ENCODE measurements around the gene SPACA9.

SPACA9 gene

DNA sequence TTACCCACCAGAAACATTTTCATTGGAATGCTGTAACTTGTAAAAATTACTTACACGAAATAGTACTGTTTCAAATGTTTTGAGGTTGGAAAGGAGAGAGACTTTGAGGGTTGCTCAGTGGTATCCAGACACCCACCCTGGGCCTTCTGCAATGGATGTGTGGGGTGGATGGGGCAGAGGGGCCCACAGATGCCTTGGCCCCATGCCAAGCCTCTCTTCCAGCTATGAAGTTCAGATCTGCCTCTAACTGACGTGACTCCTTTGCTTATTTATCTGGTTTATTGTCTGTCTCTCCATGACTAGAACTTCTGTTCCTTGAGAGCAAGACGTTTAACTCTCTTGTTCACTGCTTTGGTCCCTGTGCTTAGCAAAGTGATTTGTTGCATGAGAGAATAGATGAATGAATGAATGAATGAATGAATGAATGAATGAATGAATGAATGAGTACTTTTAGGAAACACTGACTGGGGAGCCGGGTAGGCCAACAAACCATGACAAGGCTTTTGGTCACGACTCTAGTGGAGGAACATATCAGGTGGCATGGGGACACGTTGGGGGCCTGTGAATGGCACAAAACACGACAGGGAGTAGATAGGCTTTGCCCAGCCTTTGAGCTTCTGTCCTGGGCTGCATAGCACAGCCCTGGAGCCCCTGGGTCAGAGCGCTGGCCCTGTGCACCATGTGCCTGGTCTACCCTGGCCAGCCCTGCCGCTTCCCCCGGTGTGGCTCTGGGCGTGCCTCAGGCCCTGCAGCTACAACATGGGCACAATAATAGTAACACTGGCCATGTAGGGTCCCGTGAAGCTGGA, 32.4 kb upstream of the SPACA9 start:
- Histone ChIP-seq H4K20me1 (ENCODE audit: insufficient read depth, low read length) (no peaks in the 10 kb centered on the region), H3K79me2 (ENCODE audit: low read length) (no peaks in the 10 kb centered on the region), H3K36me3 (replicated peaks; ENCODE audit: low read depth, low read length) (no peaks in the 10 kb centered on the region), H3K27ac (ENCODE audit: low read length) (no peak overlapping the region), H3K4me2 (ENCODE audit: low read length) (no peak overlapping the region), H3K4me1 (ENCODE audit: low read length) (peaks cover 20% of the 10 kb centered on the region), H2AFZ (ENCODE audit: low read depth, low read length) (no peak overlapping the region), H3K27me3 (ENCODE audit: low read depth, low read length) (no peaks in the 10 kb centered on the region), H3K9ac (ENCODE audit: low read length) (no peak overlapping the region), H3K9me3 (ENCODE audit: insufficient read depth, low read length) (no peaks in the 10 kb centered on the region), H3K4me3 (ENCODE audit: low read length) (no peak overlapping the region)
- TF ChIP-seq EZH2phosphoT487 (IDR thresholded peaks at IDR 0.05; ENCODE audit: low read depth) = no peak
- TF ChIP-seq, protein P1, sequence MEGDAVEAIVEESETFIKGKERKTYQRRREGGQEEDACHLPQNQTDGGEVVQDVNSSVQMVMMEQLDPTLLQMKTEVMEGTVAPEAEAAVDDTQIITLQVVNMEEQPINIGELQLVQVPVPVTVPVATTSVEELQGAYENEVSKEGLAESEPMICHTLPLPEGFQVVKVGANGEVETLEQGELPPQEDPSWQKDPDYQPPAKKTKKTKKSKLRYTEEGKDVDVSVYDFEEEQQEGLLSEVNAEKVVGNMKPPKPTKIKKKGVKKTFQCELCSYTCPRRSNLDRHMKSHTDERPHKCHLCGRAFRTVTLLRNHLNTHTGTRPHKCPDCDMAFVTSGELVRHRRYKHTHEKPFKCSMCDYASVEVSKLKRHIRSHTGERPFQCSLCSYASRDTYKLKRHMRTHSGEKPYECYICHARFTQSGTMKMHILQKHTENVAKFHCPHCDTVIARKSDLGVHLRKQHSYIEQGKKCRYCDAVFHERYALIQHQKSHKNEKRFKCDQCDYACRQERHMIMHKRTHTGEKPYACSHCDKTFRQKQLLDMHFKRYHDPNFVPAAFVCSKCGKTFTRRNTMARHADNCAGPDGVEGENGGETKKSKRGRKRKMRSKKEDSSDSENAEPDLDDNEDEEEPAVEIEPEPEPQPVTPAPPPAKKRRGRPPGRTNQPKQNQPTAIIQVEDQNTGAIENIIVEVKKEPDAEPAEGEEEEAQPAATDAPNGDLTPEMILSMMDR (IDR thresholded peaks at IDR 0.05; ENCODE audit: low read depth, low read length) = no peak

DNA sequence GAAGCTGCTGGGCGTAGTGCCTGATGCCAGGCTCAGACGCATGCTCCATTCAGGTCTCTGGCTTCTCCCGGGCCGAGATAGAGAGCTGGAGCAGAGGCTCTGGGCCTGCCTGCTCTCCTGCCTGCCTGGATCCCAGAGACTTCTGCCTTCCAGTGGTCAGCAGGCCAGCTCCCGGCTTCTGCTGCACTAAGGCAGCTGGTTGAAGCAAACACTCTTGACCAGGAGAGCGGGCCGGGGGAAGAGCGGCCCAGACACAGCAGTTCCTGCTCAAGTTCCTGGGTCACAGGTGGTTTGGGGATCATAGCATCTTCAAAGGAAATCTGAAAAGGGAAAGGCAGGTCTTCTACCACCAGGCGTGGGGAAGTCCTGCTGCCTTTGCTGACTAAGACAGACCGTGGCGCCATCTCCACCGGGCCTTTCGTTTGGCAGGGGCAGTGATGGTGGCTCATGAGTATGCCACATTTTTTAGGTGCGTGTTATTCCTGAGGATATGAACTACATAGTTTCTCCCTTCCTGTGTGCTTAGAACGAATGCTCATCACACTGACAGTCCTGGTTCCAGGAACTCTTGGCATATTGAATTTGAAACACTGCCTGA, 31.7 kb upstream of the SPACA9 start:
- H3K4me1 ChIP-seq (ENCODE audit: low read length) = peaks cover 21% of the 10 kb centered on the region
- no peaks in the 10 kb centered on the region for H4K20me1 ChIP-seq (ENCODE audit: insufficient read depth, low read length)
- no peaks in the 10 kb centered on the region for H3K9me3 ChIP-seq (ENCODE audit: insufficient read depth, low read length)
- no peak for TF ChIP-seq EZH2phosphoT487 (IDR thresholded peaks at IDR 0.05; ENCODE audit: low read depth)
- TF ChIP-seq, protein P1 (IDR thresholded peaks at IDR 0.05; ENCODE audit: low read depth, low read length) = no peak
- H3K79me2 ChIP-seq (ENCODE audit: low read length) = no peaks in the 10 kb centered on the region
- no peak overlapping the region for H3K4me3 ChIP-seq (ENCODE audit: low read length)
- H3K27ac ChIP-seq (ENCODE audit: low read length) = no peak overlapping the region
- H3K27me3 ChIP-seq (ENCODE audit: low read depth, low read length) = no peaks in the 10 kb centered on the region
- H2AFZ ChIP-seq (ENCODE audit: low read depth, low read length) = no peak overlapping the region
- H3K36me3 ChIP-seq (replicated peaks; ENCODE audit: low read depth, low read length) = no peaks in the 10 kb centered on the region
- H3K9ac ChIP-seq (ENCODE audit: low read length) = no peak overlapping the region
- H3K4me2 ChIP-seq (ENCODE audit: low read length) = no peak overlapping the region

DNA sequence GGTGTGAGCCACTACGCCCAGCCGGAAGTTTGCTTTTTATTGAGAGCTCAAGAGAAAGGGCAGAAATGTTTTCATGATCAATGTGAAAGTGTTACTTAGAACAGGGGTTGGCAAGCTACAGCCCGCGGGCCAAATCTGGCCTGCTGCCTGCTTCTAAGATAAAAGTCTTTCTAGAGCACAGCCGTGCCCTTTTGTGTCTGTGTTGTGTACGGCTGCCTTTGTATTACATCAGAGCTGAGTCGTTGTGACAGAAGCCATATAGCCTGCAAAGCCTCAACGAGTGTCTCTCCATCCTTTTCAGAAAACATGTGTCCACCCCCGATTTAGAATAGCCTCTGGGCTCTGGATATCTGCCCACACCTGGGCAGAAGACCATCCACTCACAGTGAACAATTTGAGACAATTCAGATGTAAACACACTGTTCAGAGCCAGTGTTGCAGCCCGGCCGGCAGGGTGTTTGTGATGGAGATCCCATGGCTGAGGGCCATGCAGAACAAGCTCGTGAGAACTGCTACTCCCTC, 29.5 kb upstream of the SPACA9 start:
- Histone ChIP-seq H3K9ac (ENCODE audit: low read length) (peak overlapping the region; percentile 71), H3K27ac (ENCODE audit: low read length) (peak overlapping the region; percentile 61), H4K20me1 (ENCODE audit: insufficient read depth, low read length) (no peaks in the 10 kb centered on the region), H3K4me2 (ENCODE audit: low read length) (peak overlapping the region; percentile 96), H3K9me3 (ENCODE audit: insufficient read depth, low read length) (no peaks in the 10 kb centered on the region), H3K27me3 (ENCODE audit: low read depth, low read length) (no peaks in the 10 kb centered on the region), H3K4me1 (ENCODE audit: low read length) (peaks cover 21% of the 10 kb centered on the region), H3K36me3 (replicated peaks; ENCODE audit: low read depth, low read length) (no peaks in the 10 kb centered on the region), H2AFZ (ENCODE audit: low read depth, low read length) (peak overlapping the region; percentile 82), H3K79me2 (ENCODE audit: low read length) (no peaks in the 10 kb centered on the region), H3K4me3 (ENCODE audit: low read length) (peak overlapping the region; percentile 72)
- TF ChIP-seq, protein P1 (IDR thresholded peaks at IDR 0.05; ENCODE audit: low read depth, low read length) = no peak

DNA sequence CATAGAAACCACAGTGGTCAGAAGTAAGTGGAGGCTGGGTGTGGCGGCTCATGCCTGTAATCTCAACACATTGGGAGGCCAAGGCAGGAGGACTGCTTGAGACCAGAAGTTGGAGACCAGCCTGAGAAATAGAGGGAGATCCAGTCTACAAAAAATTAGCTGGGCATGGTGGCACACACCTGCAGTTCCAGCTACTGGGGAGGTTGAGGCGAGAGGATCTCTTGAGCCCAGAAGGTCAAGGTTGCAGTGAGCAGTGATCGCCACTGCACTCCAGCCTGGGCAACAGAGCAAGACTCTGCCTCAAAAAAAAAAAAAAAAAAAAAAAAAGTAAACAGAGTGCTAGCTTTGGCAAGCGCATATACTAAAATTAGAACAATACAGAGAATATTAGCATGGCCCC, 25.2 kb upstream of the SPACA9 start:
- Histone ChIP-seq H3K9me3 (ENCODE audit: insufficient read depth, low read length) (no peaks in the 10 kb centered on the region), H3K27me3 (ENCODE audit: low read depth, low read length) (peaks cover 4% of the 10 kb centered on the region; the same call in 1 of the 2 replicates), H3K9ac (ENCODE audit: low read length) (no peak overlapping the region), H4K20me1 (ENCODE audit: insufficient read depth, low read length) (no peaks in the 10 kb centered on the region), H3K27ac (ENCODE audit: low read length) (no peak overlapping the region), H3K36me3 (replicated peaks; ENCODE audit: low read depth, low read length) (no peaks in the 10 kb centered on the region), H3K79me2 (ENCODE audit: low read length) (no peaks in the 10 kb centered on the region), H2AFZ (ENCODE audit: low read depth, low read length) (no peak overlapping the region), H3K4me1 (ENCODE audit: low read length) (peaks cover 17% of the 10 kb centered on the region), H3K4me2 (ENCODE audit: low read length) (no peak overlapping the region), H3K4me3 (ENCODE audit: low read length) (no peak overlapping the region)
- TF ChIP-seq, protein P1 (IDR thresholded peaks at IDR 0.05; ENCODE audit: low read depth, low read length) = no peak
- no peak for TF ChIP-seq EZH2phosphoT487 (IDR thresholded peaks at IDR 0.05; ENCODE audit: low read depth)

Data from OCI-LY3 (cell line).